Suppressor macrophage treated with lipopolysaccharide for 1 hour (primary cell): ENCODE measurements around the gene LSR.
A peak's percentile ranks its signal among the peaks of the same experiment; 100 is the strongest.
"Not testable (repeated sequence)": the region's sequence is repeated elsewhere in the genome, so short reads cannot be mapped to it uniquely, and the experiment has no call there.

ENCODE experiments used
- DNase-seq, 3 donors: peaks; one replicate each; pipeline ENCODE4 v3.0.0-alpha.2; 2020 to 2022

Gene LSR

DNA sequence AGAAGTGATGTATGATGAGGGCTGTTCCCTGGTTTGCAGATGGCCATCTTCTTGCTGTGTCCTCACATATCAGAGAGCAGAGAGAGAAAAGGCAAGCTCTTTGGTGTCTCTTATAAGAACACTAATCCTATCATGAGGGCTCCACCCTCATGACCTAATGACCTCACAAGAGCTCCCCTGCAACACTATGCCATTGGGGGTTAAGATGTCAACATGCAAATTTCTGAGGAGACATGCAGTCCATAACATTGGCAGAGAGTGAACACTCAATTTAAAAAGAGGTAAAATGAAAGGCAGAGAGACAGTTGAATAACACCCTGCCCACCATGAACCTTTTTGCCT lies 31.2 kb upstream of the LSR start:
- peak in 1 of 3 donors; percentile 37 for DNase-seq

- DNase-seq, result no peak
These were observed 29.8 kb upstream of the LSR start for GRCh38 chr19:35219008-35219407.

- no peak for DNase-seq
These were observed 28.4 kb upstream of the LSR start for GRCh38 chr19:35220315-35220921.

DNA sequence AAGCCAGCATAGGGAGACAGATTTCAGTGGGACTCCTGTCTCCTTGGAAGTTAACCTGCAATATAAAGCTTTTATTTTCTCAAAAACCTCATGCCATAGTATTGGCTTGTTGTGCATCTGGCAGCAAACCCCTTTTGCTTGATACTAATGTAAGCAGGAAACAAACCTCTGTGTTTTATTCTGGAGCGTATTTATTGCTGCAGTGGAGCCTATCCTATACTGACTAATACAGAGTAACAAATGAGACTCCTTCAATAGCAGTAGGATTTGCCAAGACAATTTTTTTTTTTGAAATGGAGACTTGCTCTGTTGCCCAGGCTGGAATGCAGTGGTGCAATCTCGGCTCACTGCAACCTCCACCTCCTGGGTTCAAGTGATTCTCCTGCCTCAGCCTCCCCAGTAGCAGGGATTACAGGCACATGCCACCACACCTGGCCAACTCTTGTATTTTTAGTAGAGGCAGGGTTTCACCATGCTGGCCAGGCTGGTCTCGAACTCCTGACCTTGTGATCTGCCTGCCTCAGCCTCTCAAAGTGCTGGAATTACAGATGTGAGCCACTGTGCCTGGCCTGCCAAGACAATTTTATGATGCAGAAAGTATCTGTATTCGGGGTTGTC lies 27.7 kb upstream of the LSR start:
- not testable (repeated sequence) for DNase-seq

- DNase-seq, result peak; percentile 62 to 74 (median 69)
These were observed 26.3 kb upstream of the LSR start for GRCh38 chr19:35222373-35223015.

- peak; percentile 79 to 83 (median 81) for DNase-seq
These were observed 25.6 kb upstream of the LSR start for GRCh38 chr19:35223084-35223790.

DNA sequence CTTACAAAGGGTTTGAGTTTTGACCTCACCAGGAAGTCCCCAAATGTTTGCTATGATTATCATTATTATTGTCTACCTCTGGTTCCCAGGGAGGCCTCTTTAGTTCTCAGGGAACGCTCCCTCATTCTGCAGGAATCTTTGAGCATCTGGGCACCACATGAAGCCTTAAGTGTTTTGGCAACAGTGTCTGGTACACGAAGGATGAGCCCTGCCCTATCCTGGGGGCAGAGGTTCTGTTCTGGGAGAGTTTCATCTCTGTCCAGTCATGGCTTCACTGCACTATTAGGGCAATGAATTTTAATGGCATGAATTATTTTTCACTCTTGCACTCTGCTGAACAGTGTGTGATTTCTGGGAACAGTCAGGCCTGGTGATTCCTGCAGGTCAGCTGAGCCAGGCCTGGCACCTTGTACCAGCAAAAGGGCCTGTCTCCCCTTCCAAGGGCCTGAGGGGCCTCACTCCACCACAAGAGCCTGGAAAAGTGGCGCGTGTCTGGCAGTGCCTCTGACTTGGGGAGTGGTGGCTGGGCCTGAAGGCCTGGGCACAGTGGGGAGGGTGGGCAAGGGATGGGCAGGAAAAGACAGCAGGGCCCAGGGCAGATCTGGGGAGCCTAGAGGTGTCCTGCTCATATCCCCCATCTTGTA lies 24.8 kb upstream of the LSR start:
- no peak for DNase-seq

DNA sequence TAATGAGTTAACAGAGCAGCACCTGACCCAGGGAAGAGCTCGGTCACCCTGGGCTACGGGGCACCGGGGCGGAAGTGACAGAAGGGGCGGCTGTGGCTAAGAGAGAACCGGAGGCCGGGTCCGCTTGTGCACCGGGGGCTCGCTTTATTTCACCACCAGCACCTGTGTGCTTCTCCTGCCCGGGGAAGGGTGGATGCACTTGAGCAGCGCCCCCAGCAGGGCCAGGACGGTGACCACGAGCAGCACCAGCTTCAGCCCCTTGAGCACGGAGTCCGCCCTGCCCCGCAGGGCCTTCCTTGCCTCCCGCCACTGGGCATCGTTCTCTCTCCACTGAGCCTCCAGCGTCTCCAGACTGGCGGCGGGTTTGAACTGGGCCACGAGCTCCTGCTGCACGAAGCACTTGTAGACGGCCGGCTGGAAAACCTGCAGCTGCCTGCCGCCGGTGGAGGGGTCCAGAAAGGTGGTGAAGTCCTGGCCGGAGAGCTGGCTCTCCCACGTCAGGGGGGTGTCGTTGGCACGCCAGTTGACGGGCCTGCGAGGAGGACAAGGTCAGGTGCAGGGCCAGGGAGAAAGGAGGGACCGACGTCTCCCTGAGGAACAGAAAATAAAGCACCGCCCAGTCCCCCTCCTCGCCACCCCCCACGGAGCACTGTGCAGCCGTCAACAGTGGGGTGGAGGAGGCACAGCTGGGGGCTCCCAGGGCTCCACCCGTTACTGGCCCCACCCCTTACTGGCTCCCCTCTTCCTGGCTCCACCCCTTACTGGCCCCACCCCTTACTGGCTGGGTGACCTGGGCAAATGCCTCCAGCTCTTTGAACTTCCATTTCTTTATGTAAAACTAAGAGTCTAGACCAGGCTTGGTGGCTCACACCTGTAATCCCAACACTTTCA lies 23.9 kb upstream of the LSR start:
- peak in 1 of 3 donors; percentile 33 for DNase-seq

- DNase-seq, result no peak
These were observed 22.9 kb upstream of the LSR start for GRCh38 chr19:35225951-35226350.

GRCh38 chr19:35226748-35227147 lies 22.1 kb upstream of the LSR start:
- DNase-seq, result no peak

DNA sequence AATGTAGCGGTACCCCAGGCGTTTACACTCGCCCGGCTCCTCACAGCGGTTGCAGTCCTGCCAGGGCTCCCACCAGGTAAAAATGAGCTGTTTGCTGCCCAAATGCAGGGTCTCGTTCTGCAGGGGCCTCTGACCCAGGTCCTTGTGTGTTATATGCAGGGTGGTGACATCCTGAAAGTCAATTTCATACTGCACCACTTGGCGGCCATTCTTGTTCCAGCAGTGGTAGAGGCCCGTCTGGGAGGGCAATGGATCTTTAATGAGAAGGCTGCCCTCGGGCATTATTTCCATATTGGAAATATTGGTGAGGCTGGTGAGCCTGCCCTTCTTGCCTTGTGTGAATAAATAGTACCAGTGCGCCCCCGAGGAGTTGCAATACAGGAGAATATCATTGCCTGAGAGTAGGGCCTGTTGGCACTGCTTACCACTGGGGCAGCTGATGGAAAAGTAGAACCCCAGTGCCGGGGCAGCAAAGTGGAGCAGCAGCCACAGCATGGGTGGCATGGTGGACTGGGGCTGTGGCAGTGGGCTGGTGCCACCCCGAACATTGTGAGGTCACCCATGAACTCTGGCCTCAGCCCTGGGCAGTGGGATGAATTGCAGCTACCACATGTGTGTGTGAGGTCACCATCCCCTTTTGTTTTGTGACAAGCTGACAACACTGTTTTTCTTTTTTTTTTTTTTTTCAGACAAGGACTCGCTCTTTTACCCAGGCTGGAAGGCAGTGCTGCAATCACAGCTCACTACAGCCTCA lies 20.4 kb upstream of the LSR start, which contains the start of gene FAM187B:
FAM187B (minus strand) TSS at position 563 of the 754 bp plus-strand sequence; CDS start at position 504, 59 bp downstream.
- peak; percentile 78 to 88 (median 85) for DNase-seq

DNA sequence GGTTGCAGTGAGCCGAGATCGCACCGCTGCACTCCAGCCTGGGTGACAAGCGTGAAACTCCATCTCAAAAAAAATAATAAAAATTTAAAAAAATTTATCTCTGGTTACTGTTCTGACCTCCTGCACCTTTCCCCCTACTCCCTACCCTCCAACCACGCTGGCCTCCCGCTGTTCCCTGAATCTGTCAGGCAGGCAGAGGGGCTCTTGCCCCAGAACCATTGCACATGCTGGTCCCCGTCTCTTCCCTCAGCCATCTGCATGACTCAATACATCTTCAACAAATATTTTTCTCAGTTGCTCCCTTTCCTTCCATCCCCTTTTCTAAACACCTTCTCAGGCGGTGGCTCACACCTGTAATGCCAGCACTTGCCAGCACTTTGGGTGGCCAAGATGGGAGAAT lies 19.2 kb upstream of the LSR start:
- no peak for DNase-seq

DNA sequence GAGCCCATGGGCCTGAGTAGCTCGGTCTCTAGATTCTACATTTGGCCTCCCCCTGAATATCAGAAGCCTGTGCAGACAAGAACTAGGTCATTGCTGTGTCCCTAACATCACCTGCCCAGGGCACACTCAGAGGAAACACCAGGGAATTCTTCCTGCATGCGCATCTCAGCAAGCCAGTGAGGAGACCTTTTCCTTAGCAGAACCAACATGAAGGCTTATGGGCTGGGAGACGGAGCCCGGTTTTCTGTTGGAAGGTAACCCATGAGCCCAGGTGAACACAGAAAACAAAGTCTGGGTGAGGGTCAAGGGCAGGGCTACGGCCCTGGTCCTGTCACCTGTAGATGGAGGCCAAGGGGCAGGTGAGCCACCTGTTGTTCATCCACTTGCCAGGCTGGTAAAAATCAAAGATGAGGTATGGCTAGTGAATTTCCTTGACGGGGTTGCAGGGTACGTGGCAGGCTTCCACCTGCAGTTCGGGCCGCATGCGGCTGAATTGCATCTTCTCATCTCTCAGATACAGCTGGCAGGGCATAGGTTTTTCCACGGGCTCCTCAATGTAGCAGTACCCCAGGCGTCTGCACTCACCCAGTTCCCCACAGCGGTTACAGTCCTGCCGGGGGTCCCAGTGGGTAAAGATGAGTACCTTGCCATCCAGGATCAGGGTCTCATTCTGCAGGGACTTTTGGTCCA lies 16.7 kb upstream of the LSR start:
- DNase-seq, result no peak

- no peak for DNase-seq
These were observed 15.9 kb upstream of the LSR start for GRCh38 chr19:35232912-35233311.

DNA sequence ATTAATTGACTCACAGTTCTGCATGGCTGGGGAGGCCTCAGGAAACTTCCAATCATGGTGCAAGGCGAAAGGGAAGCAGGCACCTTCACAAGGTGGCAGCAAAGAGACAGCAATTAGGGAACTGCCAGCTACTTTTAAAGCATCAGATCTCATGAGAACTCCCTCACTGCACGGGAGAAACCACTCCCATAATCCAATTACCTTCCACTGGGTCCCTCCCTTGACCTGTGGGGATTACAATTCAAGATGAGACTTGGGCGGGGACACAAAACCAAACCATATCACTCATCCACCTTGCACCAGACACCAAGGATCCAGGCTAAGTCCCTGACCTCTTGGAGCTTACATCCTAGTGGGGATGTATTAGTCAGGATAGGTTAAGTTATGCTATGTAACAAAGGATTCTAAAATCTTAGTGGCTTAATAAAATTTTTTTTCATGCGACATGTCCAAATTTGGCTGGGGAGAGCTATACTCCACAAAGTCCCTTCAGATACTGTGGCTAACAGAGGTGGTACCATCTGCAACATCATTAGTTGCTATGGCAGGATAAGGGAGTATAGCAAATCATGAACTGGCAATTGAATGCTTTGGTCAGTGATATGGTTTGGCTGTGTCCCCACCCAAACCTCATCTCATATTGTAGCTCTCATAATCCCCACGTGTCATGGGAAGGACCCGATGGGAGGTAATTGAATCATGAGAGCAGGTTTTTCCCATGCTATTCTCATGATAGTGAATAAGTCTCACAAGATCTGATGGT lies 12.0 kb upstream of the LSR start:
- DNase-seq, result peak in 2 of 3 donors; percentile 14 to 30

DNA sequence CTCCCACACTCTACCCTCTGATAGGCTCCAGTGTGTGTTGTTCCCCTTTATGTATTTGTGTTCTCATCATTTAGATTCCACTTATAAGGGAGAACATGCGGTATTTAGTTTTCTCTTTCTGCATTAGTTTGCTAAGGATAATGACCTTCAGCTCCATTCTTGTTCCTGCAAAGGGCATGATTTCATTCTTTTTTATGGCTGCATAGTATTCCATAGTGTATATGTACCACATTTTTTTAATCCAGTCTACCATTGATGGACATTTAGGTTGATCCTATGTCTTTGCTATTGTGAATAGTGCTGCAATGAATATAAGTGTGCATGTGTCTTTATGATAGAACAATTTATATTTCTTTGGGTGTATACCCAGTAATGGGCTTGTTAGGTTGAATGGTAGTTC lies 9.2 kb upstream of the LSR start:
- DNase-seq, result not testable (repeated sequence)

- DNase-seq, result peak; percentile 41 to 56 (median 49)
These were observed 8.5 kb upstream of the LSR start for GRCh38 chr19:35240327-35240726.

DNA sequence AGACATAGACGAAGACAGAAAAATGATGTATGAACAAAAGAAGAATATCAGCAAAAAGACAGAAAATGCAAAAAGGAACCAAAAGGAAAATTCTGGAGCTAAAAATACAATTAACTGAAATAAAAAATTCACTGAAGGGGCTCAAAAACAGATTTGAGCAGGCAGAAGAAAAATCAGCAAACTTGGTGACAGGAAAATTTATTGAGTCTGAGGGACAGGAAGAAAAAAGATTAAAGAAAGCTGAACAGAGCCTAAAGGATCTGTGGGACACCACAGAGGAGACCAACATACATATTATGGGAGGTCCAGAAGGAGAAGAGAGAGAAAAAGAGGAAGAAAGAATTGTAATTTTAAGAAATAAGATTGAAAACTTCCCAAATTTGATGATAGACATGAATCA lies 7.4 kb upstream of the LSR start:
- no peak for DNase-seq

GRCh38 chr19:35246466-35247092 lies 2.2 kb upstream of the LSR start:
- DNase-seq, result peak; percentile 53 to 71 (median 67)
